Measurements from ENCODE around the gene INAFM2. TPM values are rescaled to one million over a fixed set of nuclear protein-coding genes. Genes with fewer than 3 reads are reported as not detected.

Gene INAFM2
- total RNA-seq, 6 donors from 2014 or later = 15.7 to 36.2 (median 25.6) TPM

DNA sequence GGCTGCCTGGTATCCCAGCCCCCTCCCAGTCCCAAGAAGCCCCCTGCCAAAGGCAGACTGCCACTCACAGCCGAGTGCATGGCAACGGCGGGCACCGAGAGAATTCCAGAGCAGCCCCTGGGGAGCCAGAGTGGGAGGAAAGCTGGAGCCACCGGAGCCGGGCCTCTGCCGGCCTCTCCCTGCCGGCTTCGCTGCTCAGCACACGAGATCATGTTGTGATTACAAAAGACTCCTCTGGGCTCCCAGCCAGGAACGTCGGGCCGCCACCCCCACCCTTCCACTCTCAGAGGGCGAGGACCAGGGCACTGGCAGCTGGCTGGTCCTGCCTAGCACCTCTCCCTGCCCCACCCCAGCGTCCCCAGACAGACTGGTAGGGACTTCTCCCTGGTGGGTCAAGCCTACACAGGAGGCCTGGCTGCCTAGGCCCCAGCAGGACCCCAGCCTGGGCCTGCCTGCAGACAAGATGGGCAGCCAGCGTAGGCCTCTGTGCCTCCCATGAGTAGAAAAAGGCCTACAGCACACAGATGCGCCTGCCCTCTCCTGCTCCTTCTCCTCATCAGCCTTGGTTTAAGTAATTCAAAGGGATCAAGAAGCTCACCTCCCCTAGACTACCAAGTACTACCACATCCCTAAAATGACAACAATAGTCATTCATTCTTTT is 17.4 kb downstream of the INAFM2 start, which contains the start of gene CCDC9B:
Gene CCDC9B, minus strand, starts transcription at position 200 of the 661 bp plus-strand sequence. Its CDS starts 120 bp downstream, at position 80.
- Histone ChIP-seq H3K27me3 (no peaks in the 10 kb centered on the region), H3K9me3 (no peaks in the 10 kb centered on the region), H3K27ac (peak within 1 kb of the TSS; percentile 86 to 96 (median 94)), H3K36me3 (peaks cover 0 to 15% (median 3%) of the 10 kb centered on the region in 4 donors), H3K4me3 (peak within 1 kb of the TSS; percentile 45 to 61 (median 52)), H3K4me1 (peaks cover 73 to 80% (median 75%) of the 10 kb centered on the region in 4 donors)
- peak; percentile 88 to 91 for ATAC-seq (ENCODE audit: low FRiP score in 2 of 2)
- peak; percentile 95 for DNase-seq
- 29 to 100% methylated on average over 1 to 17 of the region's 17 CpGs for WGBS, 2 donors
- TF ChIP-seq, protein P1, sequence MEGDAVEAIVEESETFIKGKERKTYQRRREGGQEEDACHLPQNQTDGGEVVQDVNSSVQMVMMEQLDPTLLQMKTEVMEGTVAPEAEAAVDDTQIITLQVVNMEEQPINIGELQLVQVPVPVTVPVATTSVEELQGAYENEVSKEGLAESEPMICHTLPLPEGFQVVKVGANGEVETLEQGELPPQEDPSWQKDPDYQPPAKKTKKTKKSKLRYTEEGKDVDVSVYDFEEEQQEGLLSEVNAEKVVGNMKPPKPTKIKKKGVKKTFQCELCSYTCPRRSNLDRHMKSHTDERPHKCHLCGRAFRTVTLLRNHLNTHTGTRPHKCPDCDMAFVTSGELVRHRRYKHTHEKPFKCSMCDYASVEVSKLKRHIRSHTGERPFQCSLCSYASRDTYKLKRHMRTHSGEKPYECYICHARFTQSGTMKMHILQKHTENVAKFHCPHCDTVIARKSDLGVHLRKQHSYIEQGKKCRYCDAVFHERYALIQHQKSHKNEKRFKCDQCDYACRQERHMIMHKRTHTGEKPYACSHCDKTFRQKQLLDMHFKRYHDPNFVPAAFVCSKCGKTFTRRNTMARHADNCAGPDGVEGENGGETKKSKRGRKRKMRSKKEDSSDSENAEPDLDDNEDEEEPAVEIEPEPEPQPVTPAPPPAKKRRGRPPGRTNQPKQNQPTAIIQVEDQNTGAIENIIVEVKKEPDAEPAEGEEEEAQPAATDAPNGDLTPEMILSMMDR (IDR thresholded peaks at IDR 0.05) = peak in 2 of 6 experiments; percentile 9 to 17
- peak; percentile 46 to 81 for TF ChIP-seq POLR2AphosphoS5 (IDR thresholded peaks at IDR 0.05)
- TF ChIP-seq POLR2A (IDR thresholded peaks at IDR 0.05) = peak in 3 of 4 donors; percentile 41 to 89 (median 57)
- TF ChIP-seq EP300 (IDR thresholded peaks at IDR 0.05) = no peak

- no peak for TF ChIP-seq EP300 (IDR thresholded peaks at IDR 0.05)
- TF ChIP-seq, protein P1 (IDR thresholded peaks at IDR 0.05) = no peak
- no peak for TF ChIP-seq POLR2AphosphoS5 (IDR thresholded peaks at IDR 0.05)
- no peak for TF ChIP-seq POLR2A (IDR thresholded peaks at IDR 0.05)
- peak overlapping the region; percentile 18 to 73 (median 44) for H3K27ac ChIP-seq
- no peaks in the 10 kb centered on the region for H3K9me3 ChIP-seq
- peaks cover 56 to 62% (median 58%) of the 10 kb centered on the region in 4 donors for H3K4me1 ChIP-seq
- WGBS, 2 donors = 57 to 78% methylated on average over 7 of the region's 7 CpGs
- ATAC-seq (ENCODE audit: low FRiP score in 2 of 2) (no peak), DNase-seq (no peak)
- no peaks in the 10 kb centered on the region for H3K36me3 ChIP-seq
- H3K4me3 ChIP-seq = no peak overlapping the region
- H3K27me3 ChIP-seq = no peaks in the 10 kb centered on the region
These were observed 19.2 kb downstream of the INAFM2 start for GRCh38 chr15:40342416-40343320.

- TF ChIP-seq POLR2AphosphoS5 (IDR thresholded peaks at IDR 0.05) (peak in 1 of 2 donors; percentile 12), POLR2A (IDR thresholded peaks at IDR 0.05) (no peak), EP300 (IDR thresholded peaks at IDR 0.05) (no peak)
- TF ChIP-seq, protein P1 (IDR thresholded peaks at IDR 0.05) = no peak
- no peak for ATAC-seq (ENCODE audit: low FRiP score in 2 of 2)
- Histone ChIP-seq H3K4me3 (no peak overlapping the region), H3K36me3 (no peaks in the 10 kb centered on the region), H3K27me3 (no peaks in the 10 kb centered on the region), H3K9me3 (no peaks in the 10 kb centered on the region), H3K27ac (peak overlapping the region; percentile 18 to 73 (median 44)), H3K4me1 (peaks cover 47 to 54% (median 50%) of the 10 kb centered on the region in 4 donors)
- DNase-seq = no peak
- WGBS, 2 donors = 77 to 79% methylated on average over 10 of the region's 10 CpGs
These were observed 20.0 kb downstream of the INAFM2 start for GRCh38 chr15:40343512-40343911.

GRCh38 chr15:40344217-40344616 is 20.7 kb downstream of the INAFM2 start:
- TF ChIP-seq POLR2AphosphoS5 (IDR thresholded peaks at IDR 0.05) (no peak), POLR2A (IDR thresholded peaks at IDR 0.05) (no peak), EP300 (IDR thresholded peaks at IDR 0.05) (no peak)
- TF ChIP-seq, protein P1 (IDR thresholded peaks at IDR 0.05) = no peak
- Histone ChIP-seq H3K4me3 (no peak overlapping the region), H3K27me3 (no peaks in the 10 kb centered on the region), H3K36me3 (no peaks in the 10 kb centered on the region), H3K9me3 (no peaks in the 10 kb centered on the region), H3K4me1 (peaks cover 40 to 47% (median 42%) of the 10 kb centered on the region in 4 donors), H3K27ac (peak overlapping the region in 2 of 4 donors; percentile 18 to 55)
- WGBS, 2 donors = 50 to 68% methylated on average over 2 to 6 of the region's 6 CpGs
- ATAC-seq (ENCODE audit: low FRiP score in 2 of 2) = no peak
- no peak for DNase-seq
